Natural killer cell treated with Interleukin-12 subunit alpha and Interleukin-12 subunit beta and Interleukin-15 and Interleukin-18, amount 100 ng/mL, for 72 hours (primary cell): Measurements from ENCODE around the gene PROSER2. TPM values are rescaled to one million over a fixed set of nuclear protein-coding genes. Genes with fewer than 3 reads are reported as not detected.
A peak's percentile ranks its signal among the peaks of the same experiment; 100 is the strongest.

Experiments
- ATAC-seq, 2 donors: fragments of 150-1000 bp; cut with Tn5 transposase in 1 of 2; sonication (Bioruptor Pico), chemical (Tn5 transposase) in 1 of 2; 2 replicates each; pipeline ENCODE4 v1.10.0; 2021
- DNase-seq: peaks from one replicate; pipeline ENCODE4 v3.0.0; 2022; ENCODE audit warnings: low spot score
- H3K27ac Mint-ChIP-seq, 2 donors: 1 replicate in 1 of 2; 2 replicates in 1 of 2; pipeline ENCODE4 v1.8.0; 2022; ENCODE audit warnings: mixed read lengths in 2 of 2, mild to moderate bottlenecking in 1 of 2, moderate library complexity in 1 of 2
- H3K27me3 Mint-ChIP-seq, 2 donors: 1 replicate in 1 of 2; 2 replicates in 1 of 2; pipeline ENCODE4 v1.8.0; 2022; ENCODE audit warnings: mixed read lengths in 2 of 2
- H3K36me3 Mint-ChIP-seq: one replicate; pipeline ENCODE4 v1.8.0; 2022; ENCODE audit warnings: mixed read lengths
- H3K4me1 Mint-ChIP-seq, 2 donors: 1 replicate in 1 of 2; 2 replicates in 1 of 2; pipeline ENCODE4 v1.8.0; 2022; ENCODE audit warnings: low read depth in 2 of 2, mixed read lengths in 2 of 2, mild to moderate bottlenecking in 1 of 2
- H3K4me3 Mint-ChIP-seq: one replicate; pipeline ENCODE4 v1.8.0; 2022; ENCODE audit warnings: mixed read lengths
- H3K9me3 Mint-ChIP-seq: 2 replicates; pipeline ENCODE4 v1.8.0; 2022; ENCODE audit warnings: mixed read lengths
- total RNA-seq, 2 donors: library from RNA; stranded (reverse); gene quantifications; one replicate each; pipeline ENCODE4 v1.2.3, GENCODE V29; 2022

PROSER2 gene
- total RNA-seq, 2 donors from 2014 or later = 0.43 to 1.2 TPM

- H3K4me1 Mint-ChIP-seq = peaks cover 0 to 4% of the 10 kb centered on the region in 2 donors
- H3K9me3 Mint-ChIP-seq = no peaks in the 10 kb centered on the region
- ATAC-seq = peak in 1 of 2 donors; percentile 21
- peaks cover 0 to 2% of the 10 kb centered on the region in 2 donors for H3K27me3 Mint-ChIP-seq
- no peak overlapping the region for H3K4me3 Mint-ChIP-seq
- H3K27ac Mint-ChIP-seq = no peak overlapping the region
- no peak for DNase-seq
- no peaks in the 10 kb centered on the region for H3K36me3 Mint-ChIP-seq
Measured at GRCh38 chr10:11909618-11910017, 86.5 kb downstream of the PROSER2 start.

GRCh38 chr10:11910102-11910501 lies 86.9 kb downstream of the PROSER2 start:
- DNase-seq (no peak), ATAC-seq (no peak)
- H3K36me3 Mint-ChIP-seq = no peaks in the 10 kb centered on the region
- H3K4me1 Mint-ChIP-seq = peaks cover 0 to 4% of the 10 kb centered on the region in 2 donors
- no peak overlapping the region for H3K27ac Mint-ChIP-seq
- peaks cover 0 to 2% of the 10 kb centered on the region in 2 donors for H3K27me3 Mint-ChIP-seq
- H3K4me3 Mint-ChIP-seq = no peak overlapping the region
- no peaks in the 10 kb centered on the region for H3K9me3 Mint-ChIP-seq

GRCh38 chr10:11913079-11913641 lies 90.0 kb downstream of the PROSER2 start:
- Mint-ChIP-seq H3K9me3 (no peaks in the 10 kb centered on the region), H3K27ac (no peak overlapping the region), H3K27me3 (peaks cover 0 to 2% of the 10 kb centered on the region in 2 donors), H3K36me3 (no peaks in the 10 kb centered on the region), H3K4me1 (no peaks in the 10 kb centered on the region), H3K4me3 (no peak overlapping the region)
- DNase-seq (no peak), ATAC-seq (no peak)

GRCh38 chr10:11918384-11918783 lies 95.2 kb downstream of the PROSER2 start:
- Mint-ChIP-seq H3K9me3 (no peaks in the 10 kb centered on the region), H3K4me3 (no peak overlapping the region), H3K27me3 (no peaks in the 10 kb centered on the region), H3K36me3 (peaks cover 14% of the 10 kb centered on the region), H3K27ac (no peak overlapping the region), H3K4me1 (no peaks in the 10 kb centered on the region)
- ATAC-seq (no peak), DNase-seq (no peak)

- Mint-ChIP-seq H3K4me3 (no peak overlapping the region), H3K9me3 (no peaks in the 10 kb centered on the region), H3K27me3 (no peaks in the 10 kb centered on the region), H3K4me1 (no peaks in the 10 kb centered on the region), H3K36me3 (peaks cover 14% of the 10 kb centered on the region), H3K27ac (peak overlapping the region in 1 of 2 donors; percentile 23)
- DNase-seq (no peak), ATAC-seq (no peak)
Measured at GRCh38 chr10:11919271-11919670, 96.1 kb downstream of the PROSER2 start.

Other genes starting within 250 kb of the PROSER2 start
- gene USP6NL, start 211.7 kb upstream of the PROSER2 start, total RNA-seq = 1 to 10 TPM; 1.0 to 2.0 TPM
- 1 to 10 TPM; 1.3 to 2.0 TPM for gene ECHDC3, start 81.0 kb upstream of the PROSER2 start, total RNA-seq
- 10 to 100 TPM; 39.6 to 55.1 TPM for gene UPF2, start 219.5 kb downstream of the PROSER2 start, total RNA-seq
- gene DHTKD1, start 245.6 kb downstream of the PROSER2 start, total RNA-seq = 10 to 100 TPM; 28.9 to 31.5 TPM